ENCODE measurements around the gene CDK6.

DNA sequence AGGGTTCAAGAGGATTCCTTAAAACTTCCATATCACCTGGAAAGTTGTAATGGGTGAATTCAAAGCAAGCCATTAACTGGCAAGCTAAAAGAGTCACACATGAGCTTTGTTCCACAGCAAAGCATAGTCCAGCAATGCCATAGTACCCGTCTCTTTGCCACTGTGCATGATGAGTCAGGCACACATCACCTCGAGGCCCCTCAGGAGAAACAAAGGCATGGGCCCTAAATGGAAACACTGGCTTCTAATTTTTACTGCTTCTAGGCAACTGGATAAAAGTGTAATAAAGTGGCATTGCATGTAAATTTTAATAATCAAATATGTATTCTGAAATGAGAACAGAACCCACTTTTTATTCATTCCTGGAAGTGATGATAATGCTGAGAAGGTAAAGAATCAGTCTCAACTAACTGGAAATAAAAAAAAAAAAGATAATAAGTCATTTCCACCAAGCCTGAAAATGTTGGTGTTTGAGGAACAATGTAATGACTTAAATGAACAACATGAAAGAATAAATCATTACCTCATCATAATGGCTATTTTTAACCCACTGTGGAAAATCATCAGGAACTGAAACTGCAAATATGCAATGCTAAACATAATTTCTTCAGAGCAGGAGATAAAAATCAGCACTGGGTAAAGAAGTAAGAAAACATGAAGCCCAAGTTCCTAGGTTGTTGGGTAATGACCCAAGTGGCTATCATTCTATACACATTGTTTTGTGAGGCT, 104.9 kb downstream of the CDK6 start:
- no peak for TF ChIP-seq POLR2A (IDR thresholded peaks at IDR 0.05)
- TF ChIP-seq, protein P1, sequence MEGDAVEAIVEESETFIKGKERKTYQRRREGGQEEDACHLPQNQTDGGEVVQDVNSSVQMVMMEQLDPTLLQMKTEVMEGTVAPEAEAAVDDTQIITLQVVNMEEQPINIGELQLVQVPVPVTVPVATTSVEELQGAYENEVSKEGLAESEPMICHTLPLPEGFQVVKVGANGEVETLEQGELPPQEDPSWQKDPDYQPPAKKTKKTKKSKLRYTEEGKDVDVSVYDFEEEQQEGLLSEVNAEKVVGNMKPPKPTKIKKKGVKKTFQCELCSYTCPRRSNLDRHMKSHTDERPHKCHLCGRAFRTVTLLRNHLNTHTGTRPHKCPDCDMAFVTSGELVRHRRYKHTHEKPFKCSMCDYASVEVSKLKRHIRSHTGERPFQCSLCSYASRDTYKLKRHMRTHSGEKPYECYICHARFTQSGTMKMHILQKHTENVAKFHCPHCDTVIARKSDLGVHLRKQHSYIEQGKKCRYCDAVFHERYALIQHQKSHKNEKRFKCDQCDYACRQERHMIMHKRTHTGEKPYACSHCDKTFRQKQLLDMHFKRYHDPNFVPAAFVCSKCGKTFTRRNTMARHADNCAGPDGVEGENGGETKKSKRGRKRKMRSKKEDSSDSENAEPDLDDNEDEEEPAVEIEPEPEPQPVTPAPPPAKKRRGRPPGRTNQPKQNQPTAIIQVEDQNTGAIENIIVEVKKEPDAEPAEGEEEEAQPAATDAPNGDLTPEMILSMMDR (IDR thresholded peaks at IDR 0.05) = no peak

All from thyroid gland (tissue), 4 donors.